ENCODE results near the gene PGAP3. TPM values are rescaled to one million over a fixed set of nuclear protein-coding genes. Genes with fewer than 3 reads are reported as not detected.
"Not testable (repeated sequence)": the region's sequence is repeated elsewhere in the genome, so short reads cannot be mapped to it uniquely, and the experiment has no call there.

PGAP3 gene, protein sequence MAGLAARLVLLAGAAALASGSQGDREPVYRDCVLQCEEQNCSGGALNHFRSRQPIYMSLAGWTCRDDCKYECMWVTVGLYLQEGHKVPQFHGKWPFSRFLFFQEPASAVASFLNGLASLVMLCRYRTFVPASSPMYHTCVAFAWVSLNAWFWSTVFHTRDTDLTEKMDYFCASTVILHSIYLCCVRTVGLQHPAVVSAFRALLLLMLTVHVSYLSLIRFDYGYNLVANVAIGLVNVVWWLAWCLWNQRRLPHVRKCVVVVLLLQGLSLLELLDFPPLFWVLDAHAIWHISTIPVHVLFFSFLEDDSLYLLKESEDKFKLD
- 27.7 TPM for total RNA-seq

GRCh38 chr17:39687546-39688474 lies at the start of gene PGAP3:
Gene PGAP3 (minus strand): TSS chr17:39688057. CDS start chr17:39688014, 43 bp downstream.
- peak; percentile 69 to 93 (median 93) for DNase-seq (ENCODE audit: low read depth in 2 of 3, low spot score in 2 of 3)

DNA sequence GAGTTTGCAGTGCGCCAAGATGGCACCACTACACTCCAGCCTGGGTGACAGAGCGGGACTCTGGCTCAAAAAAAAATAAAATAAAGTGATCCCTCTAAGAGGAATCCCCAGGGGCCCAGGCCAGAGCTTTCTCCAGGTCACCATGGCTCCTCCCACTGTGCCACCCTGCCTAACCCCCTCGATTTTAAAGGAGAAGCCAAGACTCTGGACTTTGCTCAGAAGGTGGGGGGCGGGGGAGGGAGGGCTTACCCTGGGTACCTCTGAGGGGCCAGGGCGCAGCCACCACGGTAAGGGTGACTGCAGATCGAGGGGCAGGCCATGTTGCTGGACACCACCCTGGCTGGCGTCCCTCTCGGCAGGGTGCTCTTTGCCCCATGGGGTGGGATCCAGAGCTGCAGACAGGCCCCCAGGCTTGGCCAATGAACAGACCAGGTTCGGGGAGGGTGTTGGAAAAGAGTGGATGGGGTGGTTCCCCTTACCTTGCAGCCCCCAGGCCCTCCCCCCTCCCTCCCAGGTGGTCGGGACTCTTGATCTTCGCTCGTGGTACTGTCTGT lies 49.4 kb upstream of the PGAP3 start:
- no peak for DNase-seq (ENCODE audit: low read depth in 2 of 3, low spot score in 2 of 3)

DNA sequence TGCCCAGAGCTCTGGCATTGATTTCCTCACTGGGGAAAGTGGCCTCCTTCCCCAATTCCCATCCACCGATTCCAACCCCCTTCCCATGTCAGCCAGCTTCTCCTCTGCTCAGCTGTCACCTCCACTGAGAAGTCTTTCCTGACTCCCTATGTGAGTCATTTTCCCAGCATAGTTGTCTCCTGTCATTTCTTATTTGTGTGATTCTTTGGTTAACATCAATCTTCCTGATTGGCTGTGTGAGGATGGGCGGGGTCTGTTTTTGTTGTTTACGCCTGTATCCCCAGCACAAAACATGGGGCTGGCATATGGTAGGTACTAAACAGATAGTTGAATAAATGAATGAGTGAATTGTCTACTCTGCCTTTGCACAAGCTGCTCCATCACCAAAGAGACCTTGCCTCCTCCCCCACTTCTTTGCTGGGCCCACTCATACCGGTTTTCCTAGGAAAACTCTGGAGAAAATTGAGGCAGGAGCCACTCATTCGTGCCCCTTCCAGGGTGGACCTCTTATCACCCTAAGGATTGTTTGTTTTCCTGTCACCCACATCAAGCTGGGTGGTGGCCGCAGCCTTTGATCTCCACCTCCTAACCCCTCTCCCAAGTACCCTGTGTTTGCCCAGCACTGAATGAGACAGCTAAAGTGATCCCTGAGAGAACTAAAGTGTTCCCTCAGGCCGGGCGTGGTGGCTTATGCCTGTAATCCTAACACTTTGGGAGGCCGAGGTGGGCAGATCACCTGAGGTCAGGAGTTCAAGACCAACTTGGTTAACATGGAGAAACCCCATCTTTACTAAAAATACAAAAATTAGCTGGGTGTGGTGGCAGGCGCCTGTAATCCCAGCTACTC lies 48.7 kb upstream of the PGAP3 start:
- DNase-seq (ENCODE audit: low read depth in 2 of 3, low spot score in 2 of 3): no peak

- no peak for DNase-seq (ENCODE audit: low read depth in 2 of 3, low spot score in 2 of 3)
Observed at GRCh38 chr17:39735882-39736281, 48.0 kb upstream of the PGAP3 start.

DNA sequence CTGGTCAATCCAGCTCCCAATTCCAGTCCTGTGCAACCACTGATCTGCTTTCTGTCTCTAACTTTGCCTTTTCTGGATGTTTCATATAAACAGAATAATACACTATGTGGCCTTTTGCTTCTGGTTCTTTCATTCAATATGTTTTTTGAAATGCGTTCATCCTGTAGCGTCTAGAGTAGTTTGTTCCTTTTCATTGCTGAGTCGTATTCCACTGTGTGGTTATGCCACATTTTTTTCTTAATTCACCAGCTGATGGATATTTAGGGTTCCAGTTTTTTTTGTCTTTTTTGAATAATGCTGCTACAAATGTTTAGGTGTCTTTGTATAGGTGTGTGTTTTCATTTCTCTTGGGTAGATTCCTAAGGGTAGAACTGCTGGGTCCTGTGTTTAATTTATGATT lies 44.7 kb upstream of the PGAP3 start:
- DNase-seq (ENCODE audit: low read depth in 2 of 3, low spot score in 2 of 3): no peak

GRCh38 chr17:39730095-39730921 lies 42.5 kb upstream of the PGAP3 start, which contains the start of gene MIEN1:
Gene MIEN1 (minus strand): TSS chr17:39730532. CDS start chr17:39730495, 37 bp downstream.
- DNase-seq (ENCODE audit: low read depth in 2 of 3, low spot score in 2 of 3): peak; percentile 87 to 91 (median 91)

DNA sequence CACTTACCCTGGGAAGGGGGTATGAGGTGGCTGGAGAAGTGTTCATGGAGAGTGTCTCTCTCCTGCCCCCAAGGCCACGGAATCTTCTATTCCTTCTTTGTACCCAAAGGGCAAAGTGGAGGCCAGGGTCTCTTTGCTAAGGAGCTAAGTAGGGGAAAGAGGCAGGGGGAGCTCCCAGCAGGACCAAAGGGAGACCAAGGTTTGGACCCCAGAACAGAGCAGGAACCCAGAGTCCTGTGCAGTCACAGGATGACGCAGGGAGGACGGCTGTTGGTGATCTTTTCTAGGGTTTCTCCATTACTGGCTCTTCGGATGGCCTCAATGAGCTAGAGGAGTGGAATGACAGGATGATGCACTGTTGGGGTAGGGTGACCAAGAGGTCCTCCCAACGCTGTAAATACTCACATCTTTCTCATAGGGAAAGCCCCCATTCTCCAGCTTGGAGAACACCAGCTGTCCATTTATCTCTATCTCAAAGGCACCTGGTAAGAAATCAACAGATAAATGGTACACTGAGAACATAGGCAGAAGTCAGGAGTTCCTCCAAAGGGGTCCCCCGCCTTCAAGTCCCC lies 41.5 kb upstream of the PGAP3 start:
- no peak for DNase-seq (ENCODE audit: low read depth in 2 of 3, low spot score in 2 of 3)

GRCh38 chr17:39727556-39727955 lies 39.7 kb upstream of the PGAP3 start:
- DNase-seq (ENCODE audit: low read depth in 2 of 3, low spot score in 2 of 3): no peak

- DNase-seq (ENCODE audit: low read depth in 2 of 3, low spot score in 2 of 3): no peak
Observed at GRCh38 chr17:39726617-39727016, 38.8 kb upstream of the PGAP3 start.

DNA sequence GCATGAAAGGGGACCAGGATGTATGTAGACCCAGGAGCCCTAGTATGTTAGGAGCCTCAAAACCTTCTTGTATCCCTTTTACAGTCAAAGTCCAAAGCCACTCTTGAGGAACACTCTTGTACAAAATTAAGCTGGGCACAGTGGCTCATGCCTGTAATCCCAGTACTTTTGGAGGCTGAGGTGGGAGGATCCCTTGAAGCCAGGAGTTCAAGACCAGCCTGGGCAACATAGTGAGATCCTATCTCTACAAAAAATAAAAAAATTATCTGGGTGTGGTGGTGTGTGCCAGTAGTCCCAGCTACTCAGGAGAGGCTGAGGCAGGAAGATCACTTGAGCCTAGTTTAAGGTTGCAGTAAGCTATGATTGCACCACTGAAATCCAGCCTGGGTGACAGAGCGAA lies 38.1 kb upstream of the PGAP3 start:
- not testable (repeated sequence) for DNase-seq (ENCODE audit: low read depth in 2 of 3, low spot score in 2 of 3)

DNA sequence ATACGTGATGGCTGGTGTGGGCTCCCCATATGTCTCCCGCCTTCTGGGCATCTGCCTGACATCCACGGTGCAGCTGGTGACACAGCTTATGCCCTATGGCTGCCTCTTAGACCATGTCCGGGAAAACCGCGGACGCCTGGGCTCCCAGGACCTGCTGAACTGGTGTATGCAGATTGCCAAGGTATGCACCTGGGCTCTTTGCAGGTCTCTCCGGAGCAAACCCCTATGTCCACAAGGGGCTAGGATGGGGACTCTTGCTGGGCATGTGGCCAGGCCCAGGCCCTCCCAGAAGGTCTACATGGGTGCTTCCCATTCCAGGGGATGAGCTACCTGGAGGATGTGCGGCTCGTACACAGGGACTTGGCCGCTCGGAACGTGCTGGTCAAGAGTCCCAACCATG lies 36.9 kb upstream of the PGAP3 start:
- no peak for DNase-seq (ENCODE audit: low read depth in 2 of 3, low spot score in 2 of 3)

DNA sequence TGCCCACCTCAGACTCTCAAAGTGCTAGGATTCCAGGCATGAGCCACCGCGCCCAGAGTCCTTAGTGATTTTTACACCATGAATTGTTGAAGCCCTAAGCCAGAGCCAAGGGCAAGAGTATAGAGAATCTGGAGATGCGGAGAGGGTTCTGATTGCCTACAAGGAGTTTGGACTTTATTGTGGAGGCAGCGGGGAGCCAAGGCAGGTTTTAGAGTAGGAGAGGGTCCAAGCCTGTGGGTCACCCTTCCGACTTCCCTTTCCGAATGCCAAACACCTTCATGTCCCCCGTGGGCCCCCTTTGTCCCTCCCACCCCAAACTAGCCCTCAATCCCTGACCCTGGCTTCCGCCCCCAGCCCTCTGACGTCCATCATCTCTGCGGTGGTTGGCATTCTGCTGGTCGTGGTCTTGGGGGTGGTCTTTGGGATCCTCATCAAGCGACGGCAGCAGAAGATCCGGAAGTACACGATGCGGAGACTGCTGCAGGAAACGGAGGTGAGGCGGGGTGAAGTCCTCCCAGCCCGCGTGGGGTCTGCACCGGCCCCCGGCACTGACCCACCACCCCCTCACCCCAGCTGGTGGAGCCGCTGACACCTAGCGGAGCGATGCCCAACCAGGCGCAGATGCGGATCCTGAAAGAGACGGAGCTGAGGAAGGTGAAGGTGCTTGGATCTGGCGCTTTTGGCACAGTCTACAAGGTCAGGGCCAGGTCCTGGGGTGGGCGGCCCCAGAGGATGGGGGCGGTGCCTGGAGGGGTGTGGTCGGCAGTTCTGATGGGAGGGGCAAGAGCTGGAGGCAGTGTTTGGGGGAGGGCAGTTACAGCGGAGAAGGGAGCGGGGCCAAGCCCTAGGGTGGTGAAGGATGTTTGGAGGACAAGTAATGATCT lies 35.4 kb upstream of the PGAP3 start:
- DNase-seq (ENCODE audit: low read depth in 2 of 3, low spot score in 2 of 3): no peak

- DNase-seq (ENCODE audit: low read depth in 2 of 3, low spot score in 2 of 3): no peak
Observed at GRCh38 chr17:39722104-39722503, 34.2 kb upstream of the PGAP3 start.

- no peak for DNase-seq (ENCODE audit: low read depth in 2 of 3, low spot score in 2 of 3)
Observed at GRCh38 chr17:39719563-39720355, 31.9 kb upstream of the PGAP3 start.

- no peak for DNase-seq (ENCODE audit: low read depth in 2 of 3, low spot score in 2 of 3)
Observed at GRCh38 chr17:39717660-39718059, 29.8 kb upstream of the PGAP3 start.

GRCh38 chr17:39716879-39717536 lies 29.2 kb upstream of the PGAP3 start:
- no peak for DNase-seq (ENCODE audit: low read depth in 2 of 3, low spot score in 2 of 3)
